HepG2 (cell line): ENCODE measurements around the gene OPA3. TPM values are rescaled to one million over a fixed set of nuclear protein-coding genes. Genes with fewer than 3 reads are reported as not detected.

ENCODE experiments used
- ARID4A ChIP-seq: sonication (generic); formaldehyde crosslinking; IDR thresholded peaks from 2 replicates; pipeline ENCODE4 v1.5.0; 2020; ENCODE audit warnings: mild to moderate bottlenecking, missing genetic modification reagents, borderline replicate concordance
- ETV5 ChIP-seq: IDR thresholded peaks from 2 replicates; pipeline ENCODE4 v1.6.1; 2018; ENCODE audit warnings: missing biosample characterization, missing genetic modification reagents, inconsistent platforms, borderline replicate concordance
- PATZ1 ChIP-seq: sonication (generic); formaldehyde crosslinking; IDR thresholded peaks from 2 replicates; pipeline ENCODE4 v1.4.0; 2020; ENCODE audit warnings: missing genetic modification reagents
- POLR2A ChIP-seq, 2 experiments: IDR thresholded peaks; 2 replicates each; pipeline ENCODE4 v1.6.1; 2011; ENCODE audit warnings: low read depth in 2 of 2, low read length in 2 of 2, mild to moderate bottlenecking in 1 of 2, moderate library complexity in 1 of 2; ENCODE audit not compliant: insufficient read depth in 1 of 2
- ZBTB7A ChIP-seq: sonication (generic); formaldehyde crosslinking; IDR thresholded peaks from 2 replicates; pipeline ENCODE4 v1.8.0; 2022; ENCODE audit warnings: mild to moderate bottlenecking, missing genetic modification reagents
- ZMAT3 ChIP-seq: sonication (generic); formaldehyde crosslinking; conservative IDR thresholded peaks from 2 replicates; pipeline ENCODE4 v1.7.0; 2021; ENCODE audit warnings: missing genetic modification reagents
- ZNF224 ChIP-seq: sonication (generic); formaldehyde crosslinking; IDR thresholded peaks from 2 replicates; pipeline ENCODE4 v1.5.0; 2020; ENCODE audit warnings: mild to moderate bottlenecking, missing genetic modification reagents
- ZNF350 ChIP-seq: sonication (generic); formaldehyde crosslinking; IDR thresholded peaks from 2 replicates; pipeline ENCODE4 v1.4.0; 2020; ENCODE audit warnings: mild to moderate bottlenecking, low read depth, missing genetic modification reagents, borderline replicate concordance
- ZSCAN20 ChIP-seq: sonication (generic); formaldehyde crosslinking; IDR thresholded peaks from 2 replicates; pipeline ENCODE4 v1.4.0; 2020; ENCODE audit warnings: missing genetic modification reagents, mild to moderate bottlenecking, borderline replicate concordance
- polyA plus RNA-seq, 8 experiments: library from polyadenylated mRNA; depleted of rRNA in 3 of 8; stranded (reverse) in 7 of 8; unstranded in 1 of 8; fragments of >200 nt; fragmentation: Illumina TruSeq in 4 of 8; extraction: Trizol in 4 of 8; gene quantifications; 2 replicates each; pipeline versions ENCODE4 v1.2.1 to v1.2.3, GENCODE V29; 2011 to 2016; ENCODE audit warnings: low read depth in 4 of 8, missing spikeins in 1 of 8, mixed read lengths in 1 of 8; ENCODE audit not compliant: insufficient read depth in 1 of 8
- total RNA-seq, 5 experiments: library from RNA; depleted of rRNA; stranded (reverse); fragments of >200 nt; fragmentation: Illumina TruSeq; extraction: Trizol; gene quantifications; 2 replicates each; pipeline ENCODE4 v1.2.3, GENCODE V29; 2016; ENCODE audit warnings: low read depth in 1 of 5
- TF ChIP-seq, protein P1 (sequence below): sonication (generic); formaldehyde crosslinking; IDR thresholded peaks from 2 replicates; pipeline ENCODE4 v1.4.0; 2020; ENCODE audit warnings: missing genetic modification reagents

OPA3 gene
- total and polyA plus RNA-seq, 2 of the 13 experiments (the other 11 are each of a cell fraction or from before 2014, with no cell fraction given): 8.3 to 17.7 TPM

DNA sequence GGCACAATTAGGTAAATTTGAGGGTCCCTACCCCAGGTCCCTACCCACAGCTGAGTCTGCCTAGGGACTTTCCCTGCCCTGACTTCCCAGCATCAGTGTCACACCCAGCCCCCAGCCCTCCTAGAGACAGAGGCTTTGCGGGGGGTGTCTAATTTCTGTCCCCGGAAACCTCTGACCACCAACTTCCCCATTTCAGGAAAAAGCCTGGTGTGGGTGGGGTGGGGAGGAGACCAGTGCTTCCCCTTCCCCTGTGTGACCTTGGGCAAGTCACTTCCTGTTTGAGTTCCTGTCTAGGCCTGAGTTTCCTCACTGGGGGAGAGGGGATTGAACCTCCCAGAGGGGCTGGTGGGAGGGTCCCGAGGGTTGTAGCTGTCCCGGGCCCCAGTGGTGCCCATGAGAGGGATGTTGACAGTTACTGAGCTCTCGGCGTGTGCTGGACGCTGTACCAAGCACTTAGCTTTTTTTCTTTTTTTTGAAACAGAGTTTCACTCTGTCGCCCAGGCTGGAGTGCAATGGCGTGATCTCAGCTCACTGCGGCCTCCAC, 69.4 kb downstream of the OPA3 start (continued):
- TF ChIP-seq ZNF350 (CRISPR knock-in tag) (0 out of 2 replicates have a peak, but pooled peaks have one; percentile 13), POLR2A (IDR thresholded peaks at IDR 0.05; ENCODE audit: insufficient read depth in 1 of 2, low read depth in 2 of 2, low read length in 2 of 2) (0 out of 4 replicates have a peak, but pooled peaks of 1 of the 2 experiments have one; percentile 7), ZMAT3 (0 out of 2 replicates have a peak, but pooled peaks have one; percentile 18), ZNF224 (CRISPR knock-in tag) (0 out of 2 replicates have a peak, but pooled peaks have one; percentile 5), ETV5 (CRISPR knock-in tag) (peak; percentile 74), ARID4A (CRISPR knock-in tag) (0 out of 2 replicates have a peak, but pooled peaks have one; percentile 20), ZSCAN20 (CRISPR knock-in tag) (no peak), PATZ1 (CRISPR knock-in tag) (peak; percentile 65; the same call in 1 of the 2 replicates), ZBTB7A (CRISPR knock-in tag) (0 out of 2 replicates have a peak, but pooled peaks have one; percentile 55)
- TF ChIP-seq, protein P1, sequence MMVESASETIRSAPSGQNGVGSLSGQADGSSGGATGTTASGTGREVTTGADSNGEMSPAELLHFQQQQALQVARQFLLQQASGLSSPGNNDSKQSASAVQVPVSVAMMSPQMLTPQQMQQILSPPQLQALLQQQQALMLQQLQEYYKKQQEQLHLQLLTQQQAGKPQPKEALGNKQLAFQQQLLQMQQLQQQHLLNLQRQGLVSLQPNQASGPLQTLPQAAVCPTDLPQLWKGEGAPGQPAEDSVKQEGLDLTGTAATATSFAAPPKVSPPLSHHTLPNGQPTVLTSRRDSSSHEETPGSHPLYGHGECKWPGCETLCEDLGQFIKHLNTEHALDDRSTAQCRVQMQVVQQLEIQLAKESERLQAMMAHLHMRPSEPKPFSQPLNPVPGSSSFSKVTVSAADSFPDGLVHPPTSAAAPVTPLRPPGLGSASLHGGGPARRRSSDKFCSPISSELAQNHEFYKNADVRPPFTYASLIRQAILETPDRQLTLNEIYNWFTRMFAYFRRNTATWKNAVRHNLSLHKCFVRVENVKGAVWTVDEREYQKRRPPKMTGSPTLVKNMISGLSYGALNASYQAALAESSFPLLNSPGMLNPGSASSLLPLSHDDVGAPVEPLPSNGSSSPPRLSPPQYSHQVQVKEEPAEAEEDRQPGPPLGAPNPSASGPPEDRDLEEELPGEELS (CRISPR knock-in tag): no peak
- TF ChIP-seq, all 625 proteins: peak for 14
